Activated CD8-positive, alpha-beta T cell treated with anti-CD3 and anti-CD28 coated beads, Interleukin-2, amount 10 ng/mL, durations not matched to agents 7 days and 5 days (primary cell): Measurements from ENCODE around the gene ATP13A2. TPM values are rescaled to one million over a fixed set of nuclear protein-coding genes. Genes with fewer than 3 reads are reported as not detected.

Source experiments
- ATAC-seq: fragments of 150-1000 bp; cut with Tn5 transposase; one replicate; pipeline ENCODE4 v1.10.0; 2021; ENCODE audit warnings: moderate library complexity
- CTCF ChIA-PET: fragments of 350-600 bp; sonication (Branson Sonifier 250); formaldehyde crosslinking; loops from one replicate; lab custom pipeline; 2021; ENCODE audit warnings: antibody characterized with exemption; lab: Charles Lee
- POLR2A ChIA-PET: fragments of 350-600 bp; sonication (Branson Sonifier 250); formaldehyde crosslinking; loops from one replicate; lab custom pipeline; 2021; ENCODE audit warnings: antibody characterized with exemption; lab: Charles Lee
- DNase-seq: peaks from one replicate; pipeline ENCODE4 v3.0.0-alpha.2; 2020
- H3K27ac Mint-ChIP-seq: one replicate; pipeline ENCODE4 v1.8.0; 2021; ENCODE audit warnings: mild to moderate bottlenecking, mixed read lengths
- H3K27me3 Mint-ChIP-seq: one replicate; pipeline ENCODE4 v1.8.0; 2021; ENCODE audit warnings: low read depth, mixed read lengths
- H3K36me3 Mint-ChIP-seq: one replicate; pipeline ENCODE4 v1.8.0; 2021; ENCODE audit warnings: low read depth, mixed read lengths
- H3K4me1 Mint-ChIP-seq: one replicate; pipeline ENCODE4 v1.8.0; 2021; ENCODE audit warnings: low read depth, mixed read lengths
- H3K4me3 Mint-ChIP-seq: one replicate; pipeline ENCODE4 v1.8.0; 2021; ENCODE audit warnings: mild to moderate bottlenecking, mixed read lengths
- H3K9me3 Mint-ChIP-seq: one replicate; pipeline ENCODE4 v1.8.0; 2022; ENCODE audit warnings: mixed read lengths; ENCODE audit not compliant: insufficient read depth
- total RNA-seq, 2 experiments: library from RNA; stranded (reverse); gene quantifications; one replicate each; pipeline ENCODE4 v1.2.3, GENCODE V29; 2021

Gene ATP13A2
- total RNA-seq, 2 experiments from 2014 or later, result 42.7 to 51.4 TPM

- Mint-ChIP-seq H3K27ac (no peak overlapping the region), H3K4me3 (no peak overlapping the region), H3K36me3 (peaks cover 21% of the 10 kb centered on the region), H3K4me1 (no peaks in the 10 kb centered on the region), H3K27me3 (no peaks in the 10 kb centered on the region), H3K9me3 (no peaks in the 10 kb centered on the region)
- DNase-seq (no peak), ATAC-seq (no peak)
- POLR2A ChIA-PET, result no interaction called here
- CTCF ChIA-PET, result no interaction called here
Observed at GRCh38 chr1:16999863-17000262, 11.9 kb downstream of the ATP13A2 start.

DNA sequence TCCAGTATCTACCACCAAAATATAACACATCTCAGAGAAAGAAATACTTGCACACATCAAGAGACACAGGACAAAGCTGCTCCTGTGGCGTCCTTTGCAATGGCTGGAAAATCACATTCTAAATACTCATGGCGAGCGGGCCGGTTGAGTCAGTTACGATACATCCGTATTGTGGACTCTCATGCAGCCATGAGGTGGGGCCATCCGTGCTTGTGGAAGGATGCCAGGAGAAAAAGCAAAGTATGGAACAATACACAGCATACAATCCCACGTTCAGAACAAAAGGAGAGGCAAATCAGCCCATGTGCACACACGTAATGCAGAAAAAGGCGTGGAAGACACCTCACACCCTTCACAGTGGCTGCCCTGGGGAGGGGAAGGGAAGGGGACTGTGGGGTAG lies 13.1 kb downstream of the ATP13A2 start:
- no peak overlapping the region for H3K27ac Mint-ChIP-seq
- POLR2A ChIA-PET, result no interaction called here
- DNase-seq (no peak), ATAC-seq (no peak)
- peaks cover 12% of the 10 kb centered on the region for H3K36me3 Mint-ChIP-seq
- CTCF ChIA-PET, result interaction anchor here (1.1 kb wide), 1 partner anchor 47 kb away, joined by 3 read pairs; no protein-coding TSS in a partner anchor
- no peaks in the 10 kb centered on the region for H3K27me3 Mint-ChIP-seq
- H3K4me3 Mint-ChIP-seq, result no peak overlapping the region
- no peaks in the 10 kb centered on the region for H3K4me1 Mint-ChIP-seq
- no peaks in the 10 kb centered on the region for H3K9me3 Mint-ChIP-seq

DNA sequence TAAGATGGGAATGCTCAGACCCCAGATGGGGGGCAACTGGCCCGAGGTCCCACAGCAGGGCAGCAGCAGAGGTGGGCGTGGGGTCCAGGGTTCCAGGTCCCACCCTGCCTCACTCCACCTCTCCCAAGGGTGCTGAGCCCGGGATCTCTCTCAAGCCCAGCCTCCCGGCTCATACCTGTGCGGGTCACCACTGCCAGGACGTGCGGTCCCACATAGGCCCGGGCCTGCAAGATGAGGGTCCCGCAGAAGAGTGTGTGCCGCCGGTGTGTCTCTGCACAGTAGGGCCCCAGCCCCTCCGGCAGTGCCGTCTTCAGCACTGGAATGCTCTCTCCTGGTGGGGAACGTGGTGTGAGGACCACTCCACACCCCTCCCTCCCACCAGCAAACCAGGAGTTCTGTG lies 14.9 kb downstream of the ATP13A2 start:
- ATAC-seq (no peak), DNase-seq (no peak)
- Mint-ChIP-seq H3K9me3 (no peaks in the 10 kb centered on the region), H3K27me3 (no peaks in the 10 kb centered on the region), H3K27ac (no peak overlapping the region), H3K4me1 (no peaks in the 10 kb centered on the region), H3K36me3 (peaks cover 6% of the 10 kb centered on the region), H3K4me3 (no peak overlapping the region)
- CTCF ChIA-PET, result no interaction called here
- POLR2A ChIA-PET, result no interaction called here

GRCh38 chr1:16993521-16994038 lies 18.1 kb downstream of the ATP13A2 start:
- POLR2A ChIA-PET, result no interaction called here
- Mint-ChIP-seq H3K4me1 (no peaks in the 10 kb centered on the region), H3K9me3 (no peaks in the 10 kb centered on the region), H3K4me3 (no peak overlapping the region), H3K36me3 (peaks cover 3% of the 10 kb centered on the region), H3K27ac (no peak overlapping the region), H3K27me3 (no peaks in the 10 kb centered on the region)
- no peak for ATAC-seq
- no peak for DNase-seq
- CTCF ChIA-PET, result no interaction called here

- ATAC-seq (no peak), DNase-seq (no peak)
- peaks cover 4% of the 10 kb centered on the region for H3K36me3 Mint-ChIP-seq
- ChIA-PET POLR2A (no interaction called here), CTCF (no interaction called here)
- H3K4me3 Mint-ChIP-seq, result no peak overlapping the region
- H3K27ac Mint-ChIP-seq, result no peak overlapping the region
- H3K9me3 Mint-ChIP-seq, result no peaks in the 10 kb centered on the region
- H3K27me3 Mint-ChIP-seq, result no peaks in the 10 kb centered on the region
- no peaks in the 10 kb centered on the region for H3K4me1 Mint-ChIP-seq
Observed at GRCh38 chr1:16992675-16993074, 19.1 kb downstream of the ATP13A2 start.

DNA sequence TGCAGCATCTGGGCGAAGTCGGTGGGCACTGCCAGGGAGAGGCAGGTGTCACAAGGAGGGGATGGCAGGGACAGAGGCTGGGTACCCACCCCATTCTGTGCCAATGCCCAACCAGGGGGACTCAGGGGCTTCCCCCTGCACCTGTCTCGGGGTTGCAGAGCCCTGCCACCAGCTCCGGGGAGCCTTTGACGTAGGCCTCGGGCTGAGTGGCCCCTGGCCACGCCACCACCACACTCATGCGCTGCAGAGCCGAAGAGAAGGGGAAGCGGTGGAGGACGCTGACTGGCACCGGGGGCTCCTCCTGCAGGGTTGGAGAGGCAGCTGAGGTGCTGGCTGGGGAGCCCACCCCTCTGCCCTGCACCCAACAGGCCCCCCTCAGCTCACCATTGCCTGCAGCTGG lies 19.6 kb downstream of the ATP13A2 start:
- Mint-ChIP-seq H3K9me3 (no peaks in the 10 kb centered on the region), H3K36me3 (peaks cover 4% of the 10 kb centered on the region), H3K4me1 (no peaks in the 10 kb centered on the region), H3K27ac (no peak overlapping the region), H3K27me3 (no peaks in the 10 kb centered on the region), H3K4me3 (no peak overlapping the region)
- ChIA-PET CTCF (no interaction called here), POLR2A (no interaction called here)
- no peak for DNase-seq
- no peak for ATAC-seq

GRCh38 chr1:16991571-16991970 lies 20.2 kb downstream of the ATP13A2 start:
- H3K9me3 Mint-ChIP-seq, result no peaks in the 10 kb centered on the region
- peaks cover 4% of the 10 kb centered on the region for H3K36me3 Mint-ChIP-seq
- no peaks in the 10 kb centered on the region for H3K27me3 Mint-ChIP-seq
- POLR2A ChIA-PET, result no interaction called here
- H3K4me1 Mint-ChIP-seq, result no peaks in the 10 kb centered on the region
- no peak overlapping the region for H3K27ac Mint-ChIP-seq
- ATAC-seq (no peak), DNase-seq (no peak)
- no peak overlapping the region for H3K4me3 Mint-ChIP-seq
- CTCF ChIA-PET, result no interaction called here

DNA sequence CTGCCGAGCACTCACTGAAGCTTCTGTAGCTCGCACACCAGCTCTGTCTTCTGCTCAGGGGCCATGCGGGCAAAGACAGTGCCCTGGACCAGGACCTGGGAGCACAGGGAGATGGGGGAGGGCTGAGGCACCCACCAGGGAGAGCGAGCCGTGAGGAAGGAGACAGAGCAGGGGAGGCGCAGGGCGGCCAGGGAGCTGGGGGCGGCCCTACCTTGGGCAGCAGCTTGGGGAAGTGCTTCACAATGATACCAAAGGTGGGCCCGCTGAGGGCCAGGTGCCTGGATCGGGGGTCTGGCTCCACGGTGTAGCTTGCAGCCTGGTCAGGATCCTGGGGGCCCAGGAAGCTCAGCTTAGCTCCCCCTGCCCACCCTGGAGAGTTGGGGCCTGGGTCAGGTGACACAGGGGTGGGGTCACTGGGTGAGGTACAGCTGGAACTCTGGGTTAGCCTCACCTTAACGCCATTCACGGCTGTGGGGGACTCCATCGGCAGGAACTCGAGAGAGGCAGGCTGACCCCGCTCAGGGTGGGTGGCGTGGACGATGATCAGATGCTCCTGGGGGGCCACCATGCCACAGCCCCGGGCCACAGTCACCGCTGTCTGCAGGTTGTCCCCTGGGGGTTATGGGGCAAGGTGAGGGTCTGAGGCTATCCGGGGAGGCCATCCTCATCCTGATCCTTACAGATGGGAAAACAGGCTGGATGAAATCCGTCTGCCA lies 21.9 kb downstream of the ATP13A2 start:
- Mint-ChIP-seq H3K27me3 (no peaks in the 10 kb centered on the region), H3K9me3 (no peaks in the 10 kb centered on the region), H3K4me1 (no peaks in the 10 kb centered on the region), H3K4me3 (no peak overlapping the region), H3K36me3 (peaks cover 4% of the 10 kb centered on the region), H3K27ac (no peak overlapping the region)
- DNase-seq (no peak), ATAC-seq (no peak)
- ChIA-PET CTCF (interaction anchor here (0.9 kb wide), 1 partner anchor 12 kb away, joined by 3 read pairs; no protein-coding TSS in a partner anchor), POLR2A (no interaction called here)

DNA sequence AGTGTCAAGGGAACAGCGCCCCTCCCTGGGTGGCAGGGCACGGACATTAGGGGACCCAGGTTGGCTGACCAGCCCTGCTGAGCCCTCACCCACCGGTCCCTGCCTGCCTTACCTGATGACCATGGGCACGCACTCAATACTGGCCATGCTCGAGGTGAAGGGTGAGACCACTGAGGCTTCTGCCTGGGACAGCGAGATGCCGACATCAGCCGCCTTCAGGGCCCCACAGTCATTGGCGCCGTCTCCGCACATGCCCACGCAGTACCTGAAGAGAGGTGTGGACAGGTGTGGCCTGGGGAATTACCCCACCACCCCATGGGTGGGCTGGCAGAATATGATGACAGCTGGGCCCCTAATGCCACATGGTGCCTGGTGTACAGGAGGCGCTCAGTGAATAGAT lies 23.5 kb downstream of the ATP13A2 start:
- ChIA-PET CTCF (interaction anchor here (1.1 kb wide), 1 partner anchor 27 kb away, joined by 4 read pairs; no protein-coding TSS in a partner anchor), POLR2A (no interaction called here)
- Mint-ChIP-seq H3K4me1 (no peaks in the 10 kb centered on the region), H3K9me3 (no peaks in the 10 kb centered on the region), H3K4me3 (no peak overlapping the region), H3K36me3 (peaks cover 4% of the 10 kb centered on the region), H3K27ac (no peak overlapping the region), H3K27me3 (no peaks in the 10 kb centered on the region)
- ATAC-seq (no peak), DNase-seq (no peak)

DNA sequence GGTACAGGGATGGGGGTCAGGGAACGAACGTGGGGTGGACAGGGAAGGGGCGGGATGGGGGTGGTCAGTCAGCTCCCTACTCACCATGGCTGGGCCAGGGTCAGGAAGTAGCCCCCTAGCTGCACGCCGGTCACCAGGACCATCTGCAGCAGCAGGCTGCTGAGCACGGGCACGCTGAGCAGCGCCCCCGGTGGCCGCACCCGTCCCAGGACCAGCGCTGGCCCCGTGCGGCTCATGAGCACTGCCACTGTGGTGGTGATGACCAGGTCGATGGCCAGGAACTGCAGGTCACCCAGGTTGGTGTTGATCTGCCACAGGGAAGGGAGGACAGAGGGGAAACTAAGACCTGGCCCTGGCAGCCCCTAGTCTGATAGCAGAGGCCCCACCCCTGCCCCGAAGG lies 24.8 kb downstream of the ATP13A2 start:
- Mint-ChIP-seq H3K27me3 (peaks cover 2% of the 10 kb centered on the region), H3K36me3 (peaks cover 4% of the 10 kb centered on the region), H3K9me3 (no peaks in the 10 kb centered on the region), H3K4me1 (no peaks in the 10 kb centered on the region), H3K27ac (no peak overlapping the region), H3K4me3 (no peak overlapping the region)
- POLR2A ChIA-PET, result no interaction called here
- no peak for ATAC-seq
- CTCF ChIA-PET, result interaction anchor here (1.1 to 2.4 kb wide), 2 partner anchors 26 kb away, joined by 4 to 8 read pairs; no protein-coding TSS in a partner anchor
- DNase-seq, result no peak

DNA sequence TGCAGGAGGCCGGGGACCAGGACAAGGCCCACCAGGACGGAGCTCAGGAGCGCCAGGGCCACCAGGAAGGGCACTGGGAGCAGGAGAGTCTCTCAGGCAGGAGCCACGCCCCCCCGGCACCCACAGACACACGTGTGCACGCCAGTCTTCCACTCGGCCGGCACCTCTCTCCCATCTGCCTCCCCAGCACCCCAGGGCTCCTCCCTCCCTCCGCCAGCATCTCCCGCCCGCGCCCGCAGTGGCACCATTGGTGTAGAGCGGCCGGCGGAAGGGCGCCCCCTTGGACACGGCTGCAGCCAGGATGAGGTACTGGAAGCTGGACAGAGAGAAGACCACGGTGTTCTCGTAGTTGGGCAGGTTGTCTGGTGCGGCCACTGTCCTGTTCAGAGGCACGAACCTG lies 25.2 kb downstream of the ATP13A2 start:
- Mint-ChIP-seq H3K4me1 (no peaks in the 10 kb centered on the region), H3K9me3 (no peaks in the 10 kb centered on the region)
- no peak for DNase-seq

DNA sequence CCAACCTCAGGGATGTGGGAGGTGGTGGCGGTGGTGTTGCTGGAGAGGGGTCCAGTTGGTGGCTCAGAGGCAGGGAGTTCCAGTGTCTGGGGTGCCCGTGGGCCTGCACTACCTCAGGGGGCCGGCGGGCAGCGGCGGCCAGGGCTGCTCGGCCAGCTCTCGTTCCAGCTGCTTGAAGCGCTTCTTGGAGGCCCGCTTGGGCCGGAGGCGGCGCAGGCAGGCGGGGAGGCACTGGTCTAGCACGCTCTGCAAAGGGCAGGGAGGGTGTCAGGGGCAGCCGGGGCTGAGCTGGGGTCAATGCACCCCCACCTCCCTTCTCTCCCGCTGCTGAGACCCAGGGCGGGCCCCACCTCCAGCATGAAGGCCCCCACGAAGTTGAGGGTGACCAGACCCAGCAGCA lies 25.6 kb downstream of the ATP13A2 start:
- CTCF ChIA-PET, result interaction anchor here (2.4 kb wide), 1 partner anchor 25 kb away, joined by 8 read pairs; no protein-coding TSS in a partner anchor
- Mint-ChIP-seq H3K27ac (no peak overlapping the region), H3K36me3 (peaks cover 4% of the 10 kb centered on the region), H3K27me3 (peaks cover 10% of the 10 kb centered on the region), H3K4me1 (peaks cover 4% of the 10 kb centered on the region), H3K4me3 (no peak overlapping the region), H3K9me3 (no peaks in the 10 kb centered on the region)
- DNase-seq, result no peak
- POLR2A ChIA-PET, result no interaction called here
- no peak for ATAC-seq

More for the DNA sequence above, 25.2 kb downstream of the ATP13A2 start:
- H3K4me3 Mint-ChIP-seq, result no peak overlapping the region
- ChIA-PET CTCF (interaction anchor here (2.4 kb wide), 1 partner anchor 25 kb away, joined by 8 read pairs; no protein-coding TSS in a partner anchor), POLR2A (no interaction called here)
- H3K36me3 Mint-ChIP-seq, result peaks cover 4% of the 10 kb centered on the region
- no peak for ATAC-seq
- H3K27ac Mint-ChIP-seq, result no peak overlapping the region
- H3K27me3 Mint-ChIP-seq, result peaks cover 5% of the 10 kb centered on the region
